Colonic mucosa (tissue), 4 donors: Measurements from ENCODE around the gene GAB2. TPM values are rescaled to one million over a fixed set of nuclear protein-coding genes. Genes with fewer than 3 reads are reported as not detected.

Experiments
- DNase-seq: peaks from one replicate; pipeline ENCODE4 v3.0.0-alpha.2; 2020
- H3K27ac ChIP-seq: fragments of 200-600 bp; one replicate; pipeline ENCODE4 v1.8.0; 2021
- H3K27me3 ChIP-seq: fragments of 200-600 bp; one replicate; pipeline ENCODE4 v1.8.0; 2021
- H3K36me3 ChIP-seq: fragments of 200-600 bp; one replicate; pipeline ENCODE4 v1.8.0; 2021
- H3K4me1 ChIP-seq: fragments of 200-600 bp; one replicate; pipeline ENCODE4 v1.8.0; 2021; ENCODE audit warnings: mild to moderate bottlenecking
- H3K4me3 ChIP-seq: fragments of 200-600 bp; one replicate; pipeline ENCODE4 v1.8.0; 2021
- H3K9ac ChIP-seq, 2 donors: one replicate each; pipeline ENCODE4 v1.7.0; 2013; ENCODE audit warnings: control low read depth in 2 of 2, low read depth in 2 of 2, low read length in 2 of 2
- H3K9me3 ChIP-seq: fragments of 200-600 bp; one replicate; pipeline ENCODE4 v1.8.0; 2021
- intact Hi-C: fragments of 100-400 bp; cut with DNase I; formaldehyde crosslinking; loops from one replicate; pipeline ENCODE4 v1.14.1; 2022
- total RNA-seq, 2 donors: library from RNA; stranded (reverse); fragmentation: NEBNext Ultra II Directional in 1 of 2; extraction: Animal tissue kit (Norgen Biotek cat#: 25700) in 1 of 2; gene quantifications; one replicate each; pipeline ENCODE4 v1.2.1, GENCODE V29; 2021
- TF ChIP-seq, protein P1 (sequence below): fragments of 200-600 bp; IDR thresholded peaks from one replicate; pipeline ENCODE4 v1.8.0; 2022; ENCODE audit warnings: antibody characterized with exemption, mild to moderate bottlenecking
- donor health status: healthy.
- donor health status: DM: no; HTN: no; CAD: no.
- donor health status: DM: no; HTN: no; CAD: no.

The GAB2 gene
- total RNA-seq, 2 donors from 2014 or later, result 20.0 to 21.1 TPM

DNA sequence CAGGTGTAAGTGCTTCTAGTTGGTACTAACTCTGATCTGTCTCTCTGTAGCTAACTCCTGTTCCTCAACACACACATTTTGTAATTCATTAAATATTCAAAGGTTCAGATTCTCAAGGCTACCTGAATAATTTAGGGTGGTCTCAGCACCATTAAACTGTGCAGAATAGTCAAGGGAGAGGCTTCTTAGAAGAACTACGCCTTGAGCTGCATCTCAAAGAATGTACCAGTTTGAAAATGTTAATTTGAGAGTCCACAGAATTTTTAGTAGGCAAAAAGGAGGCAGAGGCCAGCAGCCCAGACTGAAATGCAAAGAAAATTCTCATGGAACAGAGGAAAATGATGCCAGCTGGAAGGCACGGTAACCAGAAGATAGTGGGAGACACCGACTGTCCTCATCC lies 72.2 kb downstream of the GAB2 start:
- intact Hi-C loops, result no loop called here
- Histone ChIP-seq H3K27ac (no peak overlapping the region), H3K9me3 (no peaks in the 10 kb centered on the region), H3K27me3 (no peaks in the 10 kb centered on the region), H3K9ac (no peak overlapping the region), H3K4me3 (no peak overlapping the region), H3K4me1 (no peaks in the 10 kb centered on the region), H3K36me3 (no peaks in the 10 kb centered on the region)
- no peak for DNase-seq
- TF ChIP-seq, protein P1, sequence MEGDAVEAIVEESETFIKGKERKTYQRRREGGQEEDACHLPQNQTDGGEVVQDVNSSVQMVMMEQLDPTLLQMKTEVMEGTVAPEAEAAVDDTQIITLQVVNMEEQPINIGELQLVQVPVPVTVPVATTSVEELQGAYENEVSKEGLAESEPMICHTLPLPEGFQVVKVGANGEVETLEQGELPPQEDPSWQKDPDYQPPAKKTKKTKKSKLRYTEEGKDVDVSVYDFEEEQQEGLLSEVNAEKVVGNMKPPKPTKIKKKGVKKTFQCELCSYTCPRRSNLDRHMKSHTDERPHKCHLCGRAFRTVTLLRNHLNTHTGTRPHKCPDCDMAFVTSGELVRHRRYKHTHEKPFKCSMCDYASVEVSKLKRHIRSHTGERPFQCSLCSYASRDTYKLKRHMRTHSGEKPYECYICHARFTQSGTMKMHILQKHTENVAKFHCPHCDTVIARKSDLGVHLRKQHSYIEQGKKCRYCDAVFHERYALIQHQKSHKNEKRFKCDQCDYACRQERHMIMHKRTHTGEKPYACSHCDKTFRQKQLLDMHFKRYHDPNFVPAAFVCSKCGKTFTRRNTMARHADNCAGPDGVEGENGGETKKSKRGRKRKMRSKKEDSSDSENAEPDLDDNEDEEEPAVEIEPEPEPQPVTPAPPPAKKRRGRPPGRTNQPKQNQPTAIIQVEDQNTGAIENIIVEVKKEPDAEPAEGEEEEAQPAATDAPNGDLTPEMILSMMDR, result no peak

DNA sequence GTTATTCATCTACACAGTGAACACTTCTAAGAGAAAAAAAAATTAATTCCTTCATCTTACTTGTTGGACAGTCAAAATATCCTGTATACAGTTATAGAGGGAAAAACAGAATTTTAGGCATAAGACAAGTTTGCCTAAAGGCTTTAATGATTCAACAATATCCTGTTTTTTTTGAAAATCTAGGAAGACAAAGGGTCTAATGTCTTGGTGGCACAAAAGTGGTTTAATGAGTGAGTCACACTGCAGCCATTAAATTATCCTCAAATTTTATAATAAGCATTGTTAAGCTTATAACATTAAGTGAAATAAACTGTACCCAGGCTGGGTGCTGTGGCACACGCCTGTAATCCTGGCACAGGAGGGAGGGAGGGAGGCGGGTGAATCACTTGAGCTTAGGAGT lies 72.9 kb downstream of the GAB2 start:
- Histone ChIP-seq H3K36me3 (no peaks in the 10 kb centered on the region), H3K27me3 (no peaks in the 10 kb centered on the region), H3K4me1 (no peaks in the 10 kb centered on the region), H3K9ac (no peak overlapping the region), H3K9me3 (no peaks in the 10 kb centered on the region), H3K4me3 (no peak overlapping the region), H3K27ac (no peak overlapping the region)
- TF ChIP-seq, protein P1, result no peak
- intact Hi-C loops, result no loop called here
- DNase-seq, result no peak

DNA sequence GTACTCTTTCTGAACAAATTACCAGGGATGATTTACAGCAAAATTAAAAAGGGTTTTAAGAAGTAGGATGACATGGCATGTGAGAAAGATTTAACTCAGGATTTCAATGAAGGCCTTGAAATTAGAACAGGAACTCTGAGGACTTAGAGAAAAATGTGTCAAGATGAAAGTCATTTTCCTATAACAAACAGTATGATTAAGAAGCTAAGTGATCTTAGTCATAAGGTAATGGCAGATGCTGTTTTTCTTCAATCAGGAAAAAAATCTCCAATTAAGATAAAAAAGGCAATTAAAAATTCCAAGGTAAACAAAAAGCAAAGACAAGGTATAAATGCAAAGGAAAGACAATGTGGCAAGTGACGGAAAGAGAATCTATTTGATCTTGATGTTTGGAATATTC lies 73.5 kb downstream of the GAB2 start:
- no peaks in the 10 kb centered on the region for H3K9me3 ChIP-seq

DNA sequence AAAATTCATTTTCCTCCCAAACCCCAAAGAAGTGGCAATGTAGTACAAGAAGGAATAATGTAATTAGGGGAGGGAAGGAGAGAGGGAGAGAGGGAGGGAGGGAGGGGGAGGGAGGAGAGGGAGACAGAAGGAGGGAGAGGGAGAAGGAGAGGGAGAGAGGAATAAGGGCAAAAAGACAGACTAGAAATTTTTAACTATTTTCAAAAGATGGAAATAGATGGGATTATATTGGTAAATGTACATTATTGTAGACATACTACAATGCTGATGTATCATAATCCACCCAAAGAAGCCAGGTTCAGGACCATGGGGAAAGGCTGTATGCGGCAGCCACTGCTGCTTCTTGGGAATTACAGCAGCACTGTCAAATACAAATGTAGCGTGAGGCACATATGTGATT lies 74.3 kb downstream of the GAB2 start:
- H3K4me1 ChIP-seq, result no peaks in the 10 kb centered on the region
- no peak overlapping the region for H3K9ac ChIP-seq
- H3K27ac ChIP-seq, result no peak overlapping the region
- H3K36me3 ChIP-seq, result no peaks in the 10 kb centered on the region
- no peak for DNase-seq
- no peak overlapping the region for H3K4me3 ChIP-seq
- TF ChIP-seq, protein P1, result no peak
- intact Hi-C loops, result no loop called here
- H3K9me3 ChIP-seq, result no peaks in the 10 kb centered on the region
- H3K27me3 ChIP-seq, result no peaks in the 10 kb centered on the region

More for the DNA sequence above, 73.5 kb downstream of the GAB2 start:
- H3K27me3 ChIP-seq, result no peaks in the 10 kb centered on the region
- H3K27ac ChIP-seq, result no peak overlapping the region
- no peak for DNase-seq
- no peak overlapping the region for H3K4me3 ChIP-seq
- no peak overlapping the region for H3K9ac ChIP-seq
- H3K4me1 ChIP-seq, result no peaks in the 10 kb centered on the region
- intact Hi-C loops, result no loop called here
- H3K36me3 ChIP-seq, result no peaks in the 10 kb centered on the region
- TF ChIP-seq, protein P1, result no peak

DNA sequence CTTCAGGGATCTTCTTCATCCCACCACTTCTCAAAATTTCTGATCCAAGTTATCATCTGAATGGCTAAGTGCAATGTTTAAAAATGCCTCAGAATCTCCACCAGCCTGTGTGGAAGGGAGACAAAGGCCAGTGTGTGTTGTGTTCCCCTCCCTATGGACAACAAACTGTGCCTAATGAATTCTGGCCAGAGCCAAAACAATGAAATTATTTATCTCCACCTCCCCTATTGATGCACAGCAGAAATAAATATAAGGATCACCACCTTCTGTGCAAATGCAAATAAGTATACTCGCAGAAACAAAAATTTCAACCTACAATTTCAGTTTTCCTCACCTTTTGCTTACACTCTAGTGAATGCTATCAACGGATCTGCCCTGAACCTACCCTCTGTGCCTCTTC lies 75.8 kb downstream of the GAB2 start:
- H3K9ac ChIP-seq, result no peak overlapping the region
- intact Hi-C loops, result no loop called here
- no peaks in the 10 kb centered on the region for H3K36me3 ChIP-seq
- TF ChIP-seq, protein P1, result no peak
- H3K4me1 ChIP-seq, result no peaks in the 10 kb centered on the region
- no peak overlapping the region for H3K27ac ChIP-seq
- DNase-seq, result no peak
- H3K4me3 ChIP-seq, result no peak overlapping the region
- H3K9me3 ChIP-seq, result no peaks in the 10 kb centered on the region
- no peaks in the 10 kb centered on the region for H3K27me3 ChIP-seq

DNA sequence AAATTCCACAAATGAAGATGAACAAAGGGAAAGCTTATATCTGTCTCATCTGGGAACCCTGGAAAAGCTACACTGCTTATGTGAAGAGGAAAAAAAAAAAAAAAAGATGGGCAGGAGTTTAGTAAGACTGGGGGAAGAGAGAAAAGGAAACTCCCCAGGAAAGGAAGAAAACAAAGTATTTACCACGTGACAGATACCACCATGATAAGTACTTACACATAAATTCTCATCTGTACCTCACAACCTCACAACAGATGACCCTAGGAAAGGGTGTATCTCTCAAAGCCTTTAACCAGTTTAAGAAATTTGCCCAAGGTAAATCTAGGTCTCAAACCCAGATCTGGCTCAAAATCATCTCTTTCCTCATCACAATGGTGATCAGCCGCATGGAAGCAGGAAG lies 77.1 kb downstream of the GAB2 start:
- DNase-seq, result no peak
- TF ChIP-seq, protein P1, result no peak
- no peaks in the 10 kb centered on the region for H3K9me3 ChIP-seq
- H3K4me1 ChIP-seq, result no peaks in the 10 kb centered on the region
- no peak overlapping the region for H3K27ac ChIP-seq
- no peaks in the 10 kb centered on the region for H3K36me3 ChIP-seq
- H3K9ac ChIP-seq, result no peak overlapping the region
- no peaks in the 10 kb centered on the region for H3K27me3 ChIP-seq
- intact Hi-C loops, result no loop called here
- H3K4me3 ChIP-seq, result no peak overlapping the region
